Right atrium auricular region (tissue), 2 donors: ENCODE results near the gene C5orf15. TPM values are rescaled to one million over a fixed set of nuclear protein-coding genes. Genes with fewer than 3 reads are reported as not detected.

ENCODE experiments used
- DNase-seq: peaks from one replicate; pipeline ENCODE4 v3.0.0-alpha.2; 2019; ENCODE audit warnings: low spot score
- H3K27ac ChIP-seq, 2 donors: fragments of 200-600 bp; sonication (generic); 1 replicate in 1 of 2; 2 replicates in 1 of 2; pipeline ENCODE4 v1.5.1; 2016 to 2019
- H3K27me3 ChIP-seq, 2 donors: fragments of 200-600 bp; sonication (generic); one replicate each; pipeline versions ENCODE4 v1.5.1 to v1.6.0; 2017 to 2019
- H3K36me3 ChIP-seq: fragments of 200-600 bp; sonication (generic); one replicate; pipeline ENCODE4 v1.5.1; 2016
- H3K4me1 ChIP-seq, 2 donors: fragments of 200-600 bp; sonication (generic); one replicate each; pipeline versions ENCODE4 v1.5.1 to v1.6.0; 2017 to 2019
- H3K4me3 ChIP-seq, 2 donors: fragments of 200-600 bp; sonication (generic); 1 replicate in 1 of 2; 2 replicates in 1 of 2; pipeline ENCODE4 v1.5.1; 2017 to 2019; ENCODE audit warnings: mild to moderate bottlenecking in 1 of 2, moderate library complexity in 1 of 2
- H3K9me3 ChIP-seq, 2 donors: fragments of 200-600 bp; sonication (generic); one replicate each; pipeline ENCODE4 v1.5.1; 2019
- total RNA-seq, 2 donors: library from RNA; depleted of rRNA; stranded (reverse); fragments of >200 nt; gene quantifications; one replicate each; pipeline ENCODE4 v1.1.0, GENCODE V29; 2016
- TF ChIP-seq, protein P1 (sequence below), 2 donors: fragments of 200-600 bp; sonication (generic); IDR thresholded peaks; one replicate each; pipeline ENCODE4 v1.5.1; 2019; ENCODE audit warnings: antibody characterized with exemption in 2 of 2

Gene C5orf15
- total RNA-seq, 2 donors from 2014 or later = 32.6 to 59.8 TPM

- Histone ChIP-seq H3K4me1 (no peaks in the 10 kb centered on the region), H3K36me3 (no peaks in the 10 kb centered on the region), H3K27me3 (no peaks in the 10 kb centered on the region), H3K9me3 (no peaks in the 10 kb centered on the region), H3K27ac (no peak overlapping the region), H3K4me3 (no peak overlapping the region)
- DNase-seq = no peak
- TF ChIP-seq, protein P1, sequence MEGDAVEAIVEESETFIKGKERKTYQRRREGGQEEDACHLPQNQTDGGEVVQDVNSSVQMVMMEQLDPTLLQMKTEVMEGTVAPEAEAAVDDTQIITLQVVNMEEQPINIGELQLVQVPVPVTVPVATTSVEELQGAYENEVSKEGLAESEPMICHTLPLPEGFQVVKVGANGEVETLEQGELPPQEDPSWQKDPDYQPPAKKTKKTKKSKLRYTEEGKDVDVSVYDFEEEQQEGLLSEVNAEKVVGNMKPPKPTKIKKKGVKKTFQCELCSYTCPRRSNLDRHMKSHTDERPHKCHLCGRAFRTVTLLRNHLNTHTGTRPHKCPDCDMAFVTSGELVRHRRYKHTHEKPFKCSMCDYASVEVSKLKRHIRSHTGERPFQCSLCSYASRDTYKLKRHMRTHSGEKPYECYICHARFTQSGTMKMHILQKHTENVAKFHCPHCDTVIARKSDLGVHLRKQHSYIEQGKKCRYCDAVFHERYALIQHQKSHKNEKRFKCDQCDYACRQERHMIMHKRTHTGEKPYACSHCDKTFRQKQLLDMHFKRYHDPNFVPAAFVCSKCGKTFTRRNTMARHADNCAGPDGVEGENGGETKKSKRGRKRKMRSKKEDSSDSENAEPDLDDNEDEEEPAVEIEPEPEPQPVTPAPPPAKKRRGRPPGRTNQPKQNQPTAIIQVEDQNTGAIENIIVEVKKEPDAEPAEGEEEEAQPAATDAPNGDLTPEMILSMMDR (IDR thresholded peaks at IDR 0.05) = no peak
Observed at GRCh38 chr5:133912951-133913350, 55.5 kb downstream of the C5orf15 start.

DNA sequence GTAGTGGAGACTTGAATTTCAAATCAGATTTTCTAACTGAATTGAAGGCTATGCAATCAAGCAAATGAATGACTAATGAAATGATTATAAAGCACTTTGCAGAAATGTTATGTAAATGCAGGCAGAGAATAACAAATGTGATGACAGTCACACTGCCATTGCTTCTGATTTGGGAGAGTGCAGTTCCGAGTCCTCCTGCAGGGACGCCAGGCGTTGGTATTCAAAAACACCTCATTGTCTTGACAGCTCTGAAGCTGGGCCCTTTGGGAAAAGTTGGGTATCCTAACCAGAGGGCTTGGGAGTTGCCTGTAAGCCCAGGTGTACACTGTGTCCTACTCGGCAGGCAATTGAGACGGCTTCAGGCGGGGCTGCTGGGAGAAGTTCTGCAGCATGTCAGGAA is 57.9 kb downstream of the C5orf15 start:
- Histone ChIP-seq H3K4me1 (no peaks in the 10 kb centered on the region), H3K27ac (no peak overlapping the region), H3K36me3 (no peaks in the 10 kb centered on the region), H3K27me3 (no peaks in the 10 kb centered on the region), H3K4me3 (no peak overlapping the region), H3K9me3 (no peaks in the 10 kb centered on the region)
- TF ChIP-seq, protein P1 (IDR thresholded peaks at IDR 0.05) = no peak
- no peak for DNase-seq

DNA sequence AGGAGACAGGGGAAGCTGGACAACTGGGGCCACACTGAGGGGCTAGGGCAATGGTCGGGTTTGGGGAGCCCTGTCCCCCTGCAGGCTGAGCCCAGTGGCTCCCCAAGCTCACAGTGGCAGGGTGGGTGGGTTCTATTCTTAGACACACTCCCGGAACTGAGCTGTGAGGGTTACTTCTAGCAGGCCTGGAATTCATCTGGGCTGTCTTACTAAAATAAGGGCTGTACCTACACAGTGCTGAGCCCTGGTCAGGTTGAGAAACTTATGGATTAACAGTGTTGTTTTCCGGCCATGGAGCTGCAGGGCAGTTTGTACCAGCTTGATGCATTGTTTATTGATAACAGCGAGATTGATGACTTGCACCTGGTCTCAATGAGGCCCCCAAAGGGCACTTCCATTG is 58.8 kb downstream of the C5orf15 start:
- no peaks in the 10 kb centered on the region for H3K36me3 ChIP-seq
- DNase-seq = no peak
- no peak overlapping the region for H3K27ac ChIP-seq
- no peaks in the 10 kb centered on the region for H3K27me3 ChIP-seq
- no peaks in the 10 kb centered on the region for H3K4me1 ChIP-seq
- no peaks in the 10 kb centered on the region for H3K9me3 ChIP-seq
- TF ChIP-seq, protein P1 (IDR thresholded peaks at IDR 0.05) = no peak
- H3K4me3 ChIP-seq = no peak overlapping the region

GRCh38 chr5:133907075-133907474 is 61.4 kb downstream of the C5orf15 start:
- TF ChIP-seq, protein P1 (IDR thresholded peaks at IDR 0.05) = no peak
- Histone ChIP-seq H3K9me3 (no peaks in the 10 kb centered on the region), H3K27ac (no peak overlapping the region), H3K27me3 (no peaks in the 10 kb centered on the region), H3K36me3 (no peaks in the 10 kb centered on the region), H3K4me3 (no peak overlapping the region), H3K4me1 (no peaks in the 10 kb centered on the region)
- DNase-seq = no peak

GRCh38 chr5:133906303-133906702 is 62.1 kb downstream of the C5orf15 start:
- no peaks in the 10 kb centered on the region for H3K36me3 ChIP-seq
- no peak overlapping the region for H3K4me3 ChIP-seq
- no peak overlapping the region for H3K27ac ChIP-seq
- TF ChIP-seq, protein P1 (IDR thresholded peaks at IDR 0.05) = no peak
- no peaks in the 10 kb centered on the region for H3K27me3 ChIP-seq
- no peaks in the 10 kb centered on the region for H3K4me1 ChIP-seq
- no peak for DNase-seq
- no peaks in the 10 kb centered on the region for H3K9me3 ChIP-seq

Other genes with a start within 250 kb of the C5orf15 start
- 100 to 1,000 TPM; 263 to 394 TPM for gene VDAC1, start 36.4 kb upstream of the C5orf15 start, total RNA-seq
- gene TCF7, start 146.1 kb upstream of the C5orf15 start, total RNA-seq = 1 to 10 TPM; 1.3 to 1.7 TPM
- 100 to 1,000 TPM; 287 to 360 TPM for gene SKP1, start 208.3 kb upstream of the C5orf15 start, total RNA-seq